Spleen (tissue), 7 donors: Measurements from ENCODE around the gene COBL.

Experiments used
- POLR2A ChIP-seq, 3 donors: fragments of 450-650 bp; IDR thresholded peaks; one replicate each; pipeline ENCODE4 v1.5.1; 2017; ENCODE audit warnings: antibody characterized with exemption in 3 of 3, mild to moderate bottlenecking in 1 of 3
- TF ChIP-seq, protein P1 (sequence below), 11 experiments: fragments of 200-600 bp in 7 of 11; fragments of 450-650 bp in 4 of 11; sonication (generic) in 4 of 11; IDR thresholded peaks in 8 of 11; conservative IDR thresholded peaks in 3 of 11; 1 replicate in 7 of 11; 2 replicates in 4 of 11; pipeline versions ENCODE4 v1.4.0 to v1.8.0; 2016 to 2021; ENCODE audit warnings: antibody characterized with exemption in 11 of 11, inconsistent platforms in 4 of 11, mild to moderate bottlenecking in 1 of 11
- donor health status: DM: no; HTN: no; CAD: no; lungs with moderate emphysema.
- donor health status: DM: no; HTN: no; CAD: no.
- donor health status: DM: no; HTN: no; CAD: no.

DNA sequence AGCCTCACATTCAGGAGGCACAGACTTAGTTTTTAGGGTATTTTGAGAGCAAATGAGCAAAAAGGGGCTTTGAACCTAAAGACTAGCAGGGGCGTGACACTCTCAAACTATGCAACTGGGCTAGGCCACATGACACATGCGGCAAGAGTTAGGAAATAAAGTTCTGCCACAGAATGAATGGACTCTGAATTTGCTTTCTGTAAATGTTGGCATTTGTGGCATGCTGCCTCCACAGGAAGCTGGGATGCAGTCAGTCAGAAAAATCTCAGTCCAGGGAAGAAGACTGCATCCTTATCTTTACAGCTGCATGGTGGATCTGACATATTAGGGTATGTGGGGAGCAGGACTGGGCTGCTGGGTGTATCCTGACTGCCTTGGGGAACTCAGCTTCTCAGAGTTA lies 181.0 kb downstream of the COBL start:
- TF ChIP-seq, protein P1, sequence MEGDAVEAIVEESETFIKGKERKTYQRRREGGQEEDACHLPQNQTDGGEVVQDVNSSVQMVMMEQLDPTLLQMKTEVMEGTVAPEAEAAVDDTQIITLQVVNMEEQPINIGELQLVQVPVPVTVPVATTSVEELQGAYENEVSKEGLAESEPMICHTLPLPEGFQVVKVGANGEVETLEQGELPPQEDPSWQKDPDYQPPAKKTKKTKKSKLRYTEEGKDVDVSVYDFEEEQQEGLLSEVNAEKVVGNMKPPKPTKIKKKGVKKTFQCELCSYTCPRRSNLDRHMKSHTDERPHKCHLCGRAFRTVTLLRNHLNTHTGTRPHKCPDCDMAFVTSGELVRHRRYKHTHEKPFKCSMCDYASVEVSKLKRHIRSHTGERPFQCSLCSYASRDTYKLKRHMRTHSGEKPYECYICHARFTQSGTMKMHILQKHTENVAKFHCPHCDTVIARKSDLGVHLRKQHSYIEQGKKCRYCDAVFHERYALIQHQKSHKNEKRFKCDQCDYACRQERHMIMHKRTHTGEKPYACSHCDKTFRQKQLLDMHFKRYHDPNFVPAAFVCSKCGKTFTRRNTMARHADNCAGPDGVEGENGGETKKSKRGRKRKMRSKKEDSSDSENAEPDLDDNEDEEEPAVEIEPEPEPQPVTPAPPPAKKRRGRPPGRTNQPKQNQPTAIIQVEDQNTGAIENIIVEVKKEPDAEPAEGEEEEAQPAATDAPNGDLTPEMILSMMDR (IDR thresholded peaks at IDR 0.05 in 8 of 11, conservative IDR thresholded peaks at IDR 0.05 in 3 of 11) = no peak
- TF ChIP-seq POLR2A (IDR thresholded peaks at IDR 0.05) = no peak
